IPS DF 4.7 (cell line): Measurements from ENCODE around the gene SYK.

Experiments
- DNase-seq: peaks from one replicate; pipeline ENCODE4 v3.0.0-alpha.2; 2013; ENCODE audit warnings: low spot score; ENCODE audit errors: extremely low read depth

SYK gene

GRCh38 chr9:90848866-90849265, 47.2 kb downstream of the SYK start:
- no peak for DNase-seq

GRCh38 chr9:90851444-90851843, 49.8 kb downstream of the SYK start:
- DNase-seq = no peak

- no peak for DNase-seq
These were observed 52.3 kb downstream of the SYK start for GRCh38 chr9:90853945-90854344.

- no peak for DNase-seq
These were observed 53.1 kb downstream of the SYK start for GRCh38 chr9:90854637-90855175.

GRCh38 chr9:90855208-90855902, 53.7 kb downstream of the SYK start:
- DNase-seq = no peak

- DNase-seq = no peak
These were observed 55.5 kb downstream of the SYK start for GRCh38 chr9:90857091-90857490.

GRCh38 chr9:90857855-90858254, 56.2 kb downstream of the SYK start:
- no peak for DNase-seq

GRCh38 chr9:90858457-90858901, 56.9 kb downstream of the SYK start:
- no peak for DNase-seq

GRCh38 chr9:90860382-90860781, 58.8 kb downstream of the SYK start:
- no peak for DNase-seq

GRCh38 chr9:90860826-90861225, 59.2 kb downstream of the SYK start:
- DNase-seq = no peak

- no peak for DNase-seq
These were observed 59.8 kb downstream of the SYK start for GRCh38 chr9:90861380-90861779.

GRCh38 chr9:90861826-90862740, 60.5 kb downstream of the SYK start:
- DNase-seq = no peak

- DNase-seq = no peak
These were observed 63.2 kb downstream of the SYK start for GRCh38 chr9:90864779-90865178.

- no peak for DNase-seq
These were observed 65.5 kb downstream of the SYK start for GRCh38 chr9:90867101-90867500.

- no peak for DNase-seq
These were observed 66.9 kb downstream of the SYK start for GRCh38 chr9:90868555-90868954.

GRCh38 chr9:90869361-90869760, 67.7 kb downstream of the SYK start:
- no peak for DNase-seq

GRCh38 chr9:90870621-90871326, 69.2 kb downstream of the SYK start:
- no peak for DNase-seq

- no peak for DNase-seq
These were observed 69.8 kb downstream of the SYK start for GRCh38 chr9:90871327-90871935.

- DNase-seq = no peak
These were observed 71.2 kb downstream of the SYK start for GRCh38 chr9:90872835-90873294.

- no peak for DNase-seq
These were observed 71.8 kb downstream of the SYK start for GRCh38 chr9:90873422-90873821.

- no peak for DNase-seq
These were observed 72.6 kb downstream of the SYK start for GRCh38 chr9:90874194-90874593.
